Thoracic aorta (tissue), 2 donors: Measurements from ENCODE around the gene COL7A1. TPM values are rescaled to one million over a fixed set of nuclear protein-coding genes. Genes with fewer than 3 reads are reported as not detected.

Experiments
- ATAC-seq: fragments of 150-250 bp; one replicate; pipeline ENCODE4 v1.8.0; 2017; ENCODE audit warnings: low read depth; ENCODE audit not compliant: insufficient number of reproducible peaks, low FRiP score
- DNase-seq: peaks from one replicate; pipeline ENCODE4 v3.0.0-alpha.2; 2020; ENCODE audit warnings: low spot score
- H3K27ac ChIP-seq, 2 donors: fragments of 200-600 bp; sonication (generic); 1 replicate in 1 of 2; 2 replicates in 1 of 2; pipeline ENCODE4 v1.5.1; 2016; ENCODE audit warnings: mild to moderate bottlenecking in 2 of 2, moderate library complexity in 2 of 2
- H3K27me3 ChIP-seq: fragments of 200-600 bp; sonication (generic); replicated peaks from 2 replicates; pipeline ENCODE4 v1.6.0; 2016; ENCODE audit warnings: mild to moderate bottlenecking; ENCODE audit not compliant: insufficient read depth
- H3K36me3 ChIP-seq: fragments of 200-600 bp; sonication (generic); one replicate; pipeline ENCODE4 v1.5.1; 2016
- H3K4me1 ChIP-seq, 2 donors: fragments of 200-600 bp; sonication (generic); 1 replicate in 1 of 2; 2 replicates in 1 of 2; pipeline versions ENCODE4 v1.5.1 to v1.6.0; 2016; ENCODE audit warnings: low read depth in 2 of 2, mild to moderate bottlenecking in 1 of 2; ENCODE audit not compliant: control insufficient read depth in 1 of 2
- H3K4me3 ChIP-seq: fragments of 200-600 bp; sonication (generic); 2 replicates; pipeline ENCODE4 v1.5.1; 2016; ENCODE audit warnings: mild to moderate bottlenecking
- H3K9me3 ChIP-seq: fragments of 200-600 bp; sonication (generic); 2 replicates; pipeline ENCODE4 v1.5.1; 2016
- CTCF ChIP-seq: fragments of 200-600 bp; sonication (generic); IDR thresholded peaks from one replicate; pipeline ENCODE4 v1.5.1; 2019; ENCODE audit warnings: antibody characterized with exemption
- total RNA-seq, 2 donors: library from RNA; depleted of rRNA; stranded (reverse); fragments of >200 nt; gene quantifications; one replicate each; pipeline versions ENCODE4 v1.1.0 to v1.2.3, GENCODE V29; 2016

Gene COL7A1
- total RNA-seq, 2 donors from 2014 or later = 16.4 to 26.7 TPM

GRCh38 chr3:48556796-48557626, 38.1 kb downstream of the COL7A1 start, which contains the start of gene PFKFB4:
Gene PFKFB4 (minus strand): TSS chr3:48556803. CDS start chr3:48556777, 26 bp downstream.
- no peaks in the 10 kb centered on the region for H3K9me3 ChIP-seq
- peak within 1 kb of the TSS; percentile 94 for H3K4me3 ChIP-seq
- ATAC-seq (peak; percentile 91), DNase-seq (peak; percentile 97)
- no peaks in the 10 kb centered on the region for H3K27me3 ChIP-seq
- TF ChIP-seq CTCF = no peak
- no peaks in the 10 kb centered on the region for H3K36me3 ChIP-seq
- H3K4me1 ChIP-seq = peaks cover 28 to 55% of the 10 kb centered on the region in 2 donors
- H3K27ac ChIP-seq = peak within 1 kb of the TSS; percentile 37 to 76

- no peaks in the 10 kb centered on the region for H3K36me3 ChIP-seq
- H3K27ac ChIP-seq = peak overlapping the region; percentile 24 to 37
- ATAC-seq = no peak
Observed at GRCh38 chr3:48555949-48556795, 39.0 kb downstream of the COL7A1 start.

GRCh38 chr3:48555231-48555948, 39.7 kb downstream of the COL7A1 start:
- DNase-seq = no peak
- no peaks in the 10 kb centered on the region for H3K27me3 ChIP-seq
- no peak for ATAC-seq
- no peak for TF ChIP-seq CTCF
- no peaks in the 10 kb centered on the region for H3K36me3 ChIP-seq
- H3K4me3 ChIP-seq = no peak overlapping the region
- peaks cover 22 to 42% of the 10 kb centered on the region in 2 donors for H3K4me1 ChIP-seq
- no peaks in the 10 kb centered on the region for H3K9me3 ChIP-seq
- H3K27ac ChIP-seq = no peak overlapping the region

More at GRCh38 chr3:48555949-48556795, 39.0 kb downstream of the COL7A1 start:
- Histone ChIP-seq H3K27me3 (no peaks in the 10 kb centered on the region), H3K4me1 (peaks cover 28 to 50% of the 10 kb centered on the region in 2 donors), H3K4me3 (peak overlapping the region; percentile 94), H3K9me3 (no peaks in the 10 kb centered on the region)
- no peak for DNase-seq
- TF ChIP-seq CTCF = no peak

- Histone ChIP-seq H3K9me3 (no peaks in the 10 kb centered on the region), H3K36me3 (no peaks in the 10 kb centered on the region), H3K27ac (no peak overlapping the region), H3K27me3 (no peaks in the 10 kb centered on the region), H3K4me3 (no peak overlapping the region), H3K4me1 (peaks cover 17 to 30% of the 10 kb centered on the region in 2 donors)
- DNase-seq (no peak), ATAC-seq (no peak)
- TF ChIP-seq CTCF = no peak
Observed at GRCh38 chr3:48553886-48554845, 41.0 kb downstream of the COL7A1 start.
